IPS-15b (cell line): Measurements from ENCODE around the gene TSPEAR.

Source experiments
- H3K27me3 ChIP-seq: one replicate; pipeline ENCODE4 v1.6.1; 2013; ENCODE audit warnings: low read length; ENCODE audit not compliant: control insufficient read depth, insufficient read depth
- H3K36me3 ChIP-seq: one replicate; pipeline ENCODE4 v1.6.1; 2013; ENCODE audit warnings: low read length; ENCODE audit not compliant: control insufficient read depth, insufficient read depth
- H3K4me1 ChIP-seq: one replicate; pipeline ENCODE4 v1.6.1; 2013; ENCODE audit warnings: mild to moderate bottlenecking, low read length; ENCODE audit not compliant: control insufficient read depth, insufficient read depth
- H3K4me3 ChIP-seq: one replicate; pipeline ENCODE4 v1.5.1; 2013; ENCODE audit warnings: low read depth, low read length
- H3K9ac ChIP-seq: one replicate; pipeline ENCODE4 v1.6.1; 2013; ENCODE audit warnings: low read depth, mild to moderate bottlenecking, low read length
- H3K9me3 ChIP-seq: one replicate; pipeline ENCODE4 v1.6.1; 2013; ENCODE audit warnings: mild to moderate bottlenecking, low read length; ENCODE audit not compliant: control insufficient read depth, insufficient read depth

TSPEAR gene

GRCh38 chr21:44737706-44738354 lies 26.5 kb upstream of the TSPEAR start:
- Histone ChIP-seq H3K36me3 (no peaks in the 10 kb centered on the region), H3K9ac (no peak overlapping the region), H3K4me1 (peaks cover 11% of the 10 kb centered on the region), H3K9me3 (no peaks in the 10 kb centered on the region), H3K27me3 (peaks cover 5% of the 10 kb centered on the region), H3K4me3 (no peak overlapping the region)

- peaks cover 5% of the 10 kb centered on the region for H3K27me3 ChIP-seq
- H3K36me3 ChIP-seq: no peaks in the 10 kb centered on the region
- no peaks in the 10 kb centered on the region for H3K9me3 ChIP-seq
- H3K4me3 ChIP-seq: no peak overlapping the region
- no peak overlapping the region for H3K9ac ChIP-seq
- peaks cover 11% of the 10 kb centered on the region for H3K4me1 ChIP-seq
Measured at GRCh38 chr21:44736291-44737004, 25.1 kb upstream of the TSPEAR start.

DNA sequence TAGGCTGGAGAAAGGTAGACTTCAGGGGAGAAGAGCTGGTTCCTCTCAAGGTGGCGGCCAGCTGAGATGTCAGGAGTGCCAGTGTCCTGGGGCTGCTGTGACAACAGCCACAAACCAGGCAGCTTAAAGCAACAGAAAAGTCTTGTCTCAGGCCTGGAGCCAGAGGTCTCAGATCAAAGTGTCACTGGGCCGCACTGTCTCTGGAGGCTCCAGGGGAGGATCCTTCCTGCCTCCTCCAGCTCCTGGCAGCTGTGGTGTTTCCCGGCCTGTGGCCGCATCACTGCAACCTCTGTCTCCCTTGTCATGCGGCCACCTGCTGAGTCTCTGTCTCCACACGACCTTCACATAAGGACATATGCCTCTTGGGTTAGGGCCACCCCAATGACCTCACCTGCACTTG lies 24.4 kb upstream of the TSPEAR start:
- peaks cover 5% of the 10 kb centered on the region for H3K27me3 ChIP-seq
- no peak overlapping the region for H3K9ac ChIP-seq
- no peaks in the 10 kb centered on the region for H3K36me3 ChIP-seq
- no peak overlapping the region for H3K4me3 ChIP-seq
- no peaks in the 10 kb centered on the region for H3K9me3 ChIP-seq
- peaks cover 9% of the 10 kb centered on the region for H3K4me1 ChIP-seq

- Histone ChIP-seq H3K4me1 (peaks cover 7% of the 10 kb centered on the region), H3K4me3 (no peak overlapping the region), H3K27me3 (peaks cover 5% of the 10 kb centered on the region), H3K36me3 (no peaks in the 10 kb centered on the region), H3K9ac (no peak overlapping the region), H3K9me3 (no peaks in the 10 kb centered on the region)
Measured at GRCh38 chr21:44734841-44735240, 23.5 kb upstream of the TSPEAR start.

DNA sequence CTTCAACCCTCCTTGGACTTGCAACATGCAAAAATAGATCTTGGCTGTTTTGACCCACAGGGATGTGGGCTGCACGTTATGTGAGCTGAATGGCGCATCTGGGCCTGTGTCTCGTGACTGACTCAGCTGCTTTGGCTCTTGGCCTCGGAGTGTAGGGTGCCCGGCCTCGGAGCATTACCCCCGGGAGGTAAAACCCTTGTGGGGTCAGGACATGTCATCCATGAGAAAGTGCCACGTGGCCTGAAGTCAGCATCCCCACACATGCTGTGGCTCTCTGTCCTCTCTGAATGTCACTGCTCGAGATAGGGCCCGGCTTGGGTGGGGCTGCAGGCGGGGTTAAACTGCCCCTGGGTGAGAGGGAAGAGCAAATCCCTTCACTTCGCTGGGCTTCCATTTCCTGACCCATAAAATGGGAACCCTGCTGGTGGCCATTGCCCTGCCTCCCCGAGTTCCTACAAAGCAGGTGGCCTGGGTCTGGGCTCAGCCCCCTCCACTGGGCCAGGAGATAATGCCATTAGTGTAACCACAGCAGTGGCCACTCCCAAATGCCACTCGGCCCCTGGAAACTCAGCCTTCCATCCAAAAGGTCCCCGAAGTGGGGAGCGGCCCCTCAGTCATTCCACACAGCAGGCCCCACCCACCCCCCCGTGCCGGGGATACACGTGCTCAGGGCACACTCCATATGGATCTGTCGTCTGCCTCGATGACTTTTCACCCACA lies 22.8 kb upstream of the TSPEAR start:
- no peaks in the 10 kb centered on the region for H3K9me3 ChIP-seq
- H3K4me1 ChIP-seq: peaks cover 7% of the 10 kb centered on the region
- no peak overlapping the region for H3K4me3 ChIP-seq
- no peaks in the 10 kb centered on the region for H3K36me3 ChIP-seq
- peaks cover 5% of the 10 kb centered on the region for H3K27me3 ChIP-seq
- no peak overlapping the region for H3K9ac ChIP-seq

- Histone ChIP-seq H3K4me3 (no peak overlapping the region), H3K27me3 (peaks cover 2% of the 10 kb centered on the region), H3K4me1 (peaks cover 7% of the 10 kb centered on the region), H3K9ac (no peak overlapping the region), H3K9me3 (no peaks in the 10 kb centered on the region), H3K36me3 (no peaks in the 10 kb centered on the region)
Measured at GRCh38 chr21:44732956-44733355, 21.6 kb upstream of the TSPEAR start.

DNA sequence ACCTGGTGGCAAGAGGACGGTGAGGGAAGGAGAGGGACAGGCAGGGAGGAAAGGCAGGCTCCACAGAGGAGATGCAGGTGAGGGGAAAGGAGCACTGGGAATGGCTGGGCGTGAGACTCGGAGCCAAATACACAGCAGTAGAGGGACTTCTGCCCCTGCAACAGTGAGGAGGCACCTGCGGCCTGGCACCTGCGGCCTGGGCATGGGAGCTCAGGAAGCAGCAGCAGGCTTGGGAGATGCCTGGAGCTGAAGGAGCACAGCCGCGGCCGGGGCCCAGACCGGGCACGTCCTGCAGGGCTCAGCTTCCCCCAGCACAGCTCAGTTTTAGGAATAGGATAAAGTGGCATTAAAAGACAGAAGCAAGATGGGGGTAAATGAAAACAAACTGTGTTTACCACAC lies 20.9 kb upstream of the TSPEAR start:
- H3K36me3 ChIP-seq: no peaks in the 10 kb centered on the region
- H3K4me1 ChIP-seq: peaks cover 7% of the 10 kb centered on the region
- H3K27me3 ChIP-seq: no peaks in the 10 kb centered on the region
- no peak overlapping the region for H3K9ac ChIP-seq
- H3K9me3 ChIP-seq: no peaks in the 10 kb centered on the region
- no peak overlapping the region for H3K4me3 ChIP-seq

- no peaks in the 10 kb centered on the region for H3K36me3 ChIP-seq
- no peaks in the 10 kb centered on the region for H3K9me3 ChIP-seq
- no peak overlapping the region for H3K9ac ChIP-seq
- H3K4me3 ChIP-seq: no peak overlapping the region
- peaks cover 4% of the 10 kb centered on the region for H3K4me1 ChIP-seq
- no peaks in the 10 kb centered on the region for H3K27me3 ChIP-seq
Measured at GRCh38 chr21:44730951-44731579, 19.7 kb upstream of the TSPEAR start.

GRCh38 chr21:44730028-44730395 lies 18.6 kb upstream of the TSPEAR start:
- H3K9me3 ChIP-seq: no peaks in the 10 kb centered on the region
- H3K27me3 ChIP-seq: no peaks in the 10 kb centered on the region
- H3K4me1 ChIP-seq: no peaks in the 10 kb centered on the region
- H3K36me3 ChIP-seq: no peaks in the 10 kb centered on the region
- no peak overlapping the region for H3K4me3 ChIP-seq
- no peak overlapping the region for H3K9ac ChIP-seq

DNA sequence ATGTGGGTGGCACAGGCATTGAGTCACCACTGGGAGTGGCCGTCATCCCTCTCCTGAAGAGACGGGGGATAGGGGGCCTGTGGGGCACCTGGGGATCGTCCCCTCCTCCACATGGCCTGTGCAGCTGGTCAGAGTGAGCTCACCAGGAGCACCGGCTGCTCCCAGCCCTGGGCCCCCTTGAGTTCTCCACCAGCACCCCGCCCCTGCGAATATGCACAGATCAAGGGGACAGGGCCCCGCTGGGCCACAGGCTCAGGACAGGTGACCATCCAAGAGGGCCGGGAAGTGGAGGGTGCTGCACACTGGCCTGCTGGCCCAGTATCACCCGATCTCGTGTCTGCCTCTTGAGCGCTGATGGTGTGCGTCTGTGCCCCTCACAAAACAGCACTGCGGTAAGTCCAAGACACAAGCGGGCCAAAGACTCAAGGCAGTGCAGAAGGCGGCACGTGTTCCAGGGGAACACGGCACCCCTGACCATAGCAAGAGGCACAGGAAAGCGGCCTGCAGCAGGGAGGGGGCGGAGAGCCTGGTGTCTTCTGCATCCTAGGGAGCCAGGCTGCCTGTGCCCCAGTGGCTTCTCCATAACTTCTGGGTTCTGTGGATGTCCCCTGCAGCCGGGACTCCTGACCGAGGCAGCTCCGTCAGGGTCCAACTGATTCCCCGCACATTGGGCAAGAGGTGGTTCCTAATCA lies 18.1 kb upstream of the TSPEAR start:
- Histone ChIP-seq H3K4me1 (no peaks in the 10 kb centered on the region), H3K36me3 (no peaks in the 10 kb centered on the region), H3K9ac (no peak overlapping the region), H3K4me3 (no peak overlapping the region), H3K9me3 (no peaks in the 10 kb centered on the region), H3K27me3 (no peaks in the 10 kb centered on the region)

GRCh38 chr21:44728716-44729115 lies 17.3 kb upstream of the TSPEAR start:
- Histone ChIP-seq H3K27me3 (no peaks in the 10 kb centered on the region), H3K9ac (no peak overlapping the region), H3K36me3 (no peaks in the 10 kb centered on the region), H3K4me3 (no peak overlapping the region), H3K4me1 (no peaks in the 10 kb centered on the region), H3K9me3 (no peaks in the 10 kb centered on the region)
